Measurements from ENCODE around the gene BEND7.

DNA sequence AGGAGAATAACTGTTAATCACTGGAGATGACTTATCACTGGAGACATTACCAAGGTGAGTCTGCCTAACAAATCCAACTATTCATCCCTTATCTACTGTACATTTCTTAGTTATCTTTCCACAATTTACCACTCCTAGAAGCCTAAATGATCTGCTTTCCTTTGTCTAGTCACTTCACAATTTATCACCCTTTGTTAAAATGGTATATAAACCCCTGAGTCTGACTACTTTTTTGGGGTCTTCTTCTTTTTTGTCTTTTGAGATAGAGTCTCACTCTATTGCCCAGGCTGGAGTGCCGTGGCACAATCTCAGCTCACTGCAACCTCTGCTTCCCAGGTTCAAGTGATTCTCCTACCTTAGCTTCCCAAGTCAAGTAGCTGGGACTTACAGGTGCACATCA lies 114.7 kb downstream of the BEND7 start:
- TF ChIP-seq, protein P1, sequence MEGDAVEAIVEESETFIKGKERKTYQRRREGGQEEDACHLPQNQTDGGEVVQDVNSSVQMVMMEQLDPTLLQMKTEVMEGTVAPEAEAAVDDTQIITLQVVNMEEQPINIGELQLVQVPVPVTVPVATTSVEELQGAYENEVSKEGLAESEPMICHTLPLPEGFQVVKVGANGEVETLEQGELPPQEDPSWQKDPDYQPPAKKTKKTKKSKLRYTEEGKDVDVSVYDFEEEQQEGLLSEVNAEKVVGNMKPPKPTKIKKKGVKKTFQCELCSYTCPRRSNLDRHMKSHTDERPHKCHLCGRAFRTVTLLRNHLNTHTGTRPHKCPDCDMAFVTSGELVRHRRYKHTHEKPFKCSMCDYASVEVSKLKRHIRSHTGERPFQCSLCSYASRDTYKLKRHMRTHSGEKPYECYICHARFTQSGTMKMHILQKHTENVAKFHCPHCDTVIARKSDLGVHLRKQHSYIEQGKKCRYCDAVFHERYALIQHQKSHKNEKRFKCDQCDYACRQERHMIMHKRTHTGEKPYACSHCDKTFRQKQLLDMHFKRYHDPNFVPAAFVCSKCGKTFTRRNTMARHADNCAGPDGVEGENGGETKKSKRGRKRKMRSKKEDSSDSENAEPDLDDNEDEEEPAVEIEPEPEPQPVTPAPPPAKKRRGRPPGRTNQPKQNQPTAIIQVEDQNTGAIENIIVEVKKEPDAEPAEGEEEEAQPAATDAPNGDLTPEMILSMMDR (IDR thresholded peaks at IDR 0.05), result no peak
- TF ChIP-seq POLR2A (IDR thresholded peaks at IDR 0.05), result no peak
- no peak for TF ChIP-seq POLR2AphosphoS5 (IDR thresholded peaks at IDR 0.05)
- TF ChIP-seq EP300 (IDR thresholded peaks at IDR 0.05), result no peak
